ENCODE data around the gene FRMD5. TPM values are rescaled to one million over a fixed set of nuclear protein-coding genes. Genes with fewer than 3 reads are reported as not detected.

The FRMD5 gene
- total RNA-seq, 1 experiment from 2014 or later, result 0.98 TPM

DNA sequence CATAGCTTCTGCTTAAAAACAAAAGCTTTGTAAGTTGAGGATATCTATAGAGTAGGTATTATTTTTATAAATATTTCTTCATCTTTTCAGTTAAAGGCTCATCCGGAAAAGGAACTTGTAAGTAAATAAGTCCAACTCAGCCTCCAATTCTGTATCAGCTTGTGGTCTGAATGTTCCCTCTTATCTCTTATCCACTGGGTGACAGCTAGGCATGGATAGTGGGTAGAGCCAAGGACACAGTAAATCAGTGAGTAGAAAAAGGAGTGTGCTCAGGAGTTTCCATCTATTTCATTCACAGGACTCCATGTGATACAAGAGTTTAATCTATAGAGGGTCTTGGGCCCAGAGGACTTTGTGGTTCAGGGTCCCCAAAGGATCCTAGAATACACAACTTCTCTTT lies 50.9 kb downstream of the FRMD5 start:
- BruUV-seq (replicated peaks), result no TSS peak
- ChIA-PET POLR2A (interaction anchor here (0.7 kb wide), 2 partner anchors 19 to 58 kb away, joined by 3 read pairs; no protein-coding TSS in a partner anchor), CTCF (interaction anchor here (0.5 to 0.6 kb wide), 2 partner anchors 86 to 150 kb away, joined by 3 read pairs; no protein-coding TSS in a partner anchor)
- H3K4me1 Mint-ChIP-seq (ENCODE audit: insufficient read depth, unreplicated experiment), result no peaks in the 10 kb centered on the region
- no peak for DNase-seq (ENCODE audit: unreplicated experiment)
- TF ChIP-seq, protein P1, sequence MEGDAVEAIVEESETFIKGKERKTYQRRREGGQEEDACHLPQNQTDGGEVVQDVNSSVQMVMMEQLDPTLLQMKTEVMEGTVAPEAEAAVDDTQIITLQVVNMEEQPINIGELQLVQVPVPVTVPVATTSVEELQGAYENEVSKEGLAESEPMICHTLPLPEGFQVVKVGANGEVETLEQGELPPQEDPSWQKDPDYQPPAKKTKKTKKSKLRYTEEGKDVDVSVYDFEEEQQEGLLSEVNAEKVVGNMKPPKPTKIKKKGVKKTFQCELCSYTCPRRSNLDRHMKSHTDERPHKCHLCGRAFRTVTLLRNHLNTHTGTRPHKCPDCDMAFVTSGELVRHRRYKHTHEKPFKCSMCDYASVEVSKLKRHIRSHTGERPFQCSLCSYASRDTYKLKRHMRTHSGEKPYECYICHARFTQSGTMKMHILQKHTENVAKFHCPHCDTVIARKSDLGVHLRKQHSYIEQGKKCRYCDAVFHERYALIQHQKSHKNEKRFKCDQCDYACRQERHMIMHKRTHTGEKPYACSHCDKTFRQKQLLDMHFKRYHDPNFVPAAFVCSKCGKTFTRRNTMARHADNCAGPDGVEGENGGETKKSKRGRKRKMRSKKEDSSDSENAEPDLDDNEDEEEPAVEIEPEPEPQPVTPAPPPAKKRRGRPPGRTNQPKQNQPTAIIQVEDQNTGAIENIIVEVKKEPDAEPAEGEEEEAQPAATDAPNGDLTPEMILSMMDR (IDR thresholded peaks at IDR 0.05; ENCODE audit: unreplicated experiment), result no peak
- intact Hi-C loops (cut with micrococcal nuclease), result loop anchor here (10.0 kb wide), 1 partner anchor 71 kb away; no protein-coding TSS in a partner anchor
- no peak overlapping the region for H3K27ac Mint-ChIP-seq (ENCODE audit: low read depth, unreplicated experiment)
- H3K9me3 Mint-ChIP-seq (ENCODE audit: unreplicated experiment), result no peaks in the 10 kb centered on the region
- H3K36me3 Mint-ChIP-seq (ENCODE audit: insufficient read depth, unreplicated experiment), result no peaks in the 10 kb centered on the region
- no peaks in the 10 kb centered on the region for H3K27me3 Mint-ChIP-seq (ENCODE audit: insufficient read depth, unreplicated experiment)
- no peak overlapping the region for H3K4me3 Mint-ChIP-seq (ENCODE audit: unreplicated experiment)

DNA sequence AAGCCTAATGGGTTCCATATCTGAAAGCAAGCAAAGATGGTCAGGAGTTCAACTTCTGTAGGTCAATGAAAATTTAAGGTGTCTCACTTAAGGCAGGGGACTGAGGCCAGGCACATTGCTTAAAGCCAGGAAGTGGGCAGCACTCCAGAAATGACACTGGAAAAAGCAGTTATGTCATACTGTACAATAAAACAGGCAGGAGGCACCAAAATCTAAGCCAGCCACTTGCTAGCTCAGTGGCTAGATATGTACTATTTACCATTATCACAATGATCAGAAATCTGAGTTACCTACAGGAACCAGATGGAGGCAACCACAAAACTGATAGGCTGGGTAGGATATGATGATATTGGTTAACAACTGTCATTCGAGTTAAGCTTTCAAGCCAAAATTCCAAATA lies 57.3 kb downstream of the FRMD5 start:
- Mint-ChIP-seq H3K4me3 (ENCODE audit: unreplicated experiment) (no peak overlapping the region), H3K27ac (ENCODE audit: low read depth, unreplicated experiment) (no peak overlapping the region), H3K9me3 (ENCODE audit: unreplicated experiment) (no peaks in the 10 kb centered on the region), H3K27me3 (ENCODE audit: insufficient read depth, unreplicated experiment) (no peaks in the 10 kb centered on the region), H3K36me3 (ENCODE audit: insufficient read depth, unreplicated experiment) (no peaks in the 10 kb centered on the region), H3K4me1 (ENCODE audit: insufficient read depth, unreplicated experiment) (no peaks in the 10 kb centered on the region)
- no TSS peak for BruUV-seq (replicated peaks)
- peak; percentile 18 for DNase-seq (ENCODE audit: unreplicated experiment)
- intact Hi-C loops (cut with micrococcal nuclease), result no loop called here
- ChIA-PET CTCF (interaction anchor here (0.7 kb wide), 2 partner anchors 10 to 230 kb away, joined by 3 to 4 read pairs; no protein-coding TSS in a partner anchor), POLR2A (interaction anchor here (0.6 kb wide), 1 partner anchor 12 kb away, joined by 3 read pairs; no protein-coding TSS in a partner anchor)
- TF ChIP-seq, protein P1 (IDR thresholded peaks at IDR 0.05; ENCODE audit: unreplicated experiment), result no peak

- H3K9me3 Mint-ChIP-seq (ENCODE audit: unreplicated experiment), result no peaks in the 10 kb centered on the region
- no peaks in the 10 kb centered on the region for H3K4me1 Mint-ChIP-seq (ENCODE audit: insufficient read depth, unreplicated experiment)
- no peak for DNase-seq (ENCODE audit: unreplicated experiment)
- no TSS peak for BruUV-seq (replicated peaks)
- H3K36me3 Mint-ChIP-seq (ENCODE audit: insufficient read depth, unreplicated experiment), result no peaks in the 10 kb centered on the region
- H3K4me3 Mint-ChIP-seq (ENCODE audit: unreplicated experiment), result no peak overlapping the region
- intact Hi-C loops (cut with micrococcal nuclease), result no loop called here
- H3K27ac Mint-ChIP-seq (ENCODE audit: low read depth, unreplicated experiment), result no peak overlapping the region
- POLR2A ChIA-PET, result interaction anchor here (0.5 kb wide), 1 partner anchor 14 kb away, joined by 3 read pairs; no protein-coding TSS in a partner anchor
- H3K27me3 Mint-ChIP-seq (ENCODE audit: insufficient read depth, unreplicated experiment), result no peaks in the 10 kb centered on the region
- TF ChIP-seq, protein P1 (IDR thresholded peaks at IDR 0.05; ENCODE audit: unreplicated experiment), result no peak
- CTCF ChIA-PET, result interaction anchor here (0.6 to 1.1 kb wide), 2 partner anchors 233 to 413 kb away, joined by 3 read pairs; no protein-coding TSS in a partner anchor
Measured at GRCh38 chr15:44136991-44137477, 58.0 kb downstream of the FRMD5 start.

- Mint-ChIP-seq H3K4me3 (ENCODE audit: unreplicated experiment) (no peak overlapping the region), H3K27me3 (ENCODE audit: insufficient read depth, unreplicated experiment) (no peaks in the 10 kb centered on the region), H3K36me3 (ENCODE audit: insufficient read depth, unreplicated experiment) (no peaks in the 10 kb centered on the region), H3K9me3 (ENCODE audit: unreplicated experiment) (no peaks in the 10 kb centered on the region), H3K27ac (ENCODE audit: low read depth, unreplicated experiment) (no peak overlapping the region), H3K4me1 (ENCODE audit: insufficient read depth, unreplicated experiment) (no peaks in the 10 kb centered on the region)
- TF ChIP-seq, protein P1 (IDR thresholded peaks at IDR 0.05; ENCODE audit: unreplicated experiment), result no peak
- DNase-seq (ENCODE audit: unreplicated experiment), result no peak
- intact Hi-C loops (cut with micrococcal nuclease), result loop anchor here (5.0 kb wide), 1 partner anchor 360 kb away; no protein-coding TSS in a partner anchor
- CTCF ChIA-PET, result interaction anchor here (2.2 kb wide), 1 partner anchor 88 kb away, joined by 6 read pairs; no protein-coding TSS in a partner anchor
- BruUV-seq (replicated peaks), result no TSS peak
- POLR2A ChIA-PET, result no interaction called here
Measured at GRCh38 chr15:44132057-44132456, 63.0 kb downstream of the FRMD5 start.

Measured in MCF 10A (cell line).